ENCODE data around the gene CTCF.

Gene CTCF

GRCh38 chr16:67548265-67549126 is 13.8 kb upstream of the CTCF start:
- no peak for DNase-seq (ENCODE audit: low read depth)
- no peak overlapping the region for H3K4me3 ChIP-seq (ENCODE audit: control insufficient read depth, low read depth, low read length)
- TF ChIP-seq CTCF (conservative IDR thresholded peaks at IDR 0.05; ENCODE audit: control insufficient read depth, insufficient read depth, low read depth, low read length), result no peak

- no peak for TF ChIP-seq CTCF (conservative IDR thresholded peaks at IDR 0.05; ENCODE audit: control insufficient read depth, insufficient read depth, low read depth, low read length)
- no peak overlapping the region for H3K4me3 ChIP-seq (ENCODE audit: control insufficient read depth, low read depth, low read length)
- no peak for DNase-seq (ENCODE audit: low read depth)
Observed at GRCh38 chr16:67549240-67549639, 13.1 kb upstream of the CTCF start.

- H3K4me3 ChIP-seq (ENCODE audit: control insufficient read depth, low read depth, low read length), result no peak overlapping the region
- no peak for DNase-seq (ENCODE audit: low read depth)
- TF ChIP-seq CTCF (conservative IDR thresholded peaks at IDR 0.05; ENCODE audit: control insufficient read depth, insufficient read depth, low read depth, low read length), result no peak
Observed at GRCh38 chr16:67549936-67550335, 12.4 kb upstream of the CTCF start.

GRCh38 chr16:67551091-67551490 is 11.2 kb upstream of the CTCF start:
- no peak for TF ChIP-seq CTCF (conservative IDR thresholded peaks at IDR 0.05; ENCODE audit: control insufficient read depth, insufficient read depth, low read depth, low read length)
- no peak overlapping the region for H3K4me3 ChIP-seq (ENCODE audit: control insufficient read depth, low read depth, low read length)
- DNase-seq (ENCODE audit: low read depth), result no peak

- no peak overlapping the region for H3K4me3 ChIP-seq (ENCODE audit: control insufficient read depth, low read depth, low read length)
- DNase-seq (ENCODE audit: low read depth), result no peak
- no peak for TF ChIP-seq CTCF (conservative IDR thresholded peaks at IDR 0.05; ENCODE audit: control insufficient read depth, insufficient read depth, low read depth, low read length)
Observed at GRCh38 chr16:67551972-67552371, 10.4 kb upstream of the CTCF start.

GRCh38 chr16:67552476-67552875 is 9.8 kb upstream of the CTCF start:
- no peak for TF ChIP-seq CTCF (conservative IDR thresholded peaks at IDR 0.05; ENCODE audit: control insufficient read depth, insufficient read depth, low read depth, low read length)
- H3K4me3 ChIP-seq (ENCODE audit: control insufficient read depth, low read depth, low read length), result no peak overlapping the region
- no peak for DNase-seq (ENCODE audit: low read depth)

Measured in fibroblast of mammary gland (primary cell).